CD4-positive, alpha-beta T cell treated with Interleukin-4 for 1 hour (primary cell): ENCODE data around the gene RSPRY1.

Source experiments
- DNase-seq, 2 donors: peaks; one replicate each; pipeline ENCODE4 v3.0.0-alpha.2; 2020 to 2022

RSPRY1 gene

DNA sequence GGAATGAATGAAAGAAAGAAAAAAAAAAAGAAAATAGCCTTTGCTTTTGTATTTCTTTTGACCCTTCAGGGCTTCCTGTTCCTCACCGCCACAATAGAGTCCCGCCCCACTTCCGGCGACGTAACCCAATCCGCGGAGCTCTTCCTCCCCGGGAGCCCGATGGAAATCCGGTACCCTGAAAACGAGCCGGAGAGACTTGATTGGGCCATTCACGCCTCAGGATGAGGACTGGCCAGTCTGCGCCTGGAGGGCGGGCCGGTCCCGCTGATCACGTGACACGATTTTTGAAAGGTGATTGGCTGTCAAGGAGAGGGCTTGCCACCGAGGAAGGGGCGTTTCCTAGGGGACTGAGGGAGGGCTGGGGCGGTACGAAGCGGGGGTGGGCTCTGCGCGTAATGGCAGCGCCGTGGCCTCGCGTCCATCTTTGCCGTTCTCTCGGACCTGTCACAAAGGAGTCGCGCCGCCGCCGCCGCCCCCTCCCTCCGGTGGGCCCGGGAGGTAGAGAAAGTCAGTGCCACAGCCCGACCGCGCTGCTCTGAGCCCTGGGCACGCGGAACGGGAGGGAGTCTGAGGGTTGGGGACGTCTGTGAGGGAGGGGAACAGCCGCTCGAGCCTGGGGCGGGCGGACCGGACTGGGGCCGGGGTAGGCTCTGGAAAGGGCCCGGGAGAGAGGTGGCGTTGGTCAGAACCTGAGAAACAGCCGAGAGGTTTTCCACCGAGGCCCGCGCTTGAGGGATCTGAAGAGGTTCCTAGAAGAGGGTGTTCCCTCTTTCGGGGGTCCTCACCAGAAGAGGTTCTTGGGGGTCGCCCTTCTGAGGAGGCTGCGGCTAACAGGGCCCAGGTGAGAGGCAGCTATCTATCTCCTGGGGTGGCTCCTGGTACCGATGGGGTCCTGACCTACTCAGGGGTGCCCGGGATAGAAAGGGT, at the start of gene RSPRY1, which contains the start of gene PSME3IP1:
Gene RSPRY1 (plus strand): TSS at position 385 of the 927 bp plus-strand sequence. CDS start 18,330 bp downstream, outside the sequence.
Gene PSME3IP1 (minus strand): TSS at position 95 of the 927 bp plus-strand sequence. CDS start 12,185 bp downstream, outside the sequence.
- peak; percentile 100 for DNase-seq

DNA sequence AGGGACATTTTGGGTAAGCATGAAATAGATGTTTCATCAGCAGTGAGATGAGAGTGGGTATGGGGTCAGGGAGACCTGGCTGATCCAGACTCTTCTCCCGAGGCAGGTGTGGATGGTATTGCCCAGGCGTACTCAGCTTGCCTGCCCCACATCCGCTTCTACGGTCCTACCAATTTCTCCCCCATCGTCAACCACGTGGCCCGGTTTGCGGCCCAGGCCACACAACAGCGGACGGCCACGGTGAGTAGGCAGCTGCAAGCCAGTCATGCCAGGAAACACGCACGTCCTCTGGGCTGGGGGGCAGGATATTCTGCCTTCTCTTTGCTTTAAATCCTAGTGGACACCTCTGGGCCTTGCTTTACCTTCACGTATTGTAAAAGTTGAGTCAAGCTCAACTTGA, 49.1 kb upstream of the RSPRY1 start:
- DNase-seq: no peak

DNA sequence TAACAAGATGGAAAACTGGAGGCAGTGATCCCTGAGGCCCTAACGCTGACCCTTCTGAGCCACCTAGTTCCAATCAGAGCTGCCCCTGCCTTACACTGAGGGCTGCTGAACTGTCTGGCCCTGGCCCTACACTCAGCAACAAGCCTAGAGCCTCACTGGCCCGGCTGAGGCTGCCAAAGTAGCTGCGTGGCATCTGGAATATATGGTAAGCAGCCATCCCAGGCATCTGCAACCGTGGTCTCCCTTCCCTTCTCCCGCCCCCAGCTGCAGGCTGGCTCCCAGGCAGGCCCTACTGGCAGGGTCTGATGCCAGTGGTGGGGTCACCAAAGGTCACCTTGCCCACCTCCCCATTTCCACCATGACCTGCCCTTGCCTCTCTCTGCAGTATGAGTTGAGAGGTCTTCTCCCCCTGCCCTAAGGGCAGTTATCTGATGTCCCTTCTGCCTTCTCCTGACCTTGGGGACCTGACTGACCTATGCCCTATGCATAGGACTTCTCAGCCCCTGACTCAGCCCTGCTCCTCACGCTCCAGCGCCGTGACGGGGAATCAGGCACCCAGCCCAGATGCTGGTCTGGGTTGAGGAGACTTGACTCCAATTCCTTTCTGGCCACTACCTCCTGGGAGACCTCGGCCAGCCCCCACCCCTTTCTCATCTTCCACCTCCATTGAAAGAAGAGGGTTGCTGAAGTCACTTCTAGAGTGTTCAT, 48.4 kb upstream of the RSPRY1 start:
- no peak for DNase-seq

DNA sequence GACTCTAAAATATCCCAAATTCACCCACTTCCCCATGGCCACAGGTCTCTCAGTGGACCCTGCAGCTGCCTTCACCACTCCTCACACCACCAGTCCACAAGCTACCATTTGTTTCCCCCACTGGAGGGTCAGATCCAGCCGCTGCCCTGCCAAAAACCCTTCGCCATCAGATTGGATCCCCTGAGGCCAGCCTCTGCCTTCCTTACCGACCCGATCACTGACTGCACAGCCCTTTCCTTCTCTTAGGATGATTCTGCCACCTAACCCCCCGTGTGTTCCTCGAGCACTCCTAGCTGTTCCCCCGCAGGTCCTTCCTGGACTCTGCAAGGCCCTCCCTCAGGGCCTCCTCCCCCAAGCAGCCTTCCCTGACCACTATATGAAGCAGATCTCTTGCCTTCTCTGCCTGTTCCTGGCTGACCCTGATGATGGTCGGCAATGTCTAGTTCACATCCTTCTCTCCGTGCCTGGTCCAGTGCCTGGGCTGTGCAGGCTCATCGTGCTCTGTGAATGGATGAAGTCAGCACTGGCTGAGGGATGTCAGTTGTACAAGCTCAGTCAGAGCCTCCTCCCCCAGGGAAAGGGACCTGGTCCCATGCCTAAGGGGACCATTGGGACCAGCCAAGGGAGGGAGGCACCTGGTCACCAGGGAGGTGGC, 47.7 kb upstream of the RSPRY1 start:
- DNase-seq: no peak

DNA sequence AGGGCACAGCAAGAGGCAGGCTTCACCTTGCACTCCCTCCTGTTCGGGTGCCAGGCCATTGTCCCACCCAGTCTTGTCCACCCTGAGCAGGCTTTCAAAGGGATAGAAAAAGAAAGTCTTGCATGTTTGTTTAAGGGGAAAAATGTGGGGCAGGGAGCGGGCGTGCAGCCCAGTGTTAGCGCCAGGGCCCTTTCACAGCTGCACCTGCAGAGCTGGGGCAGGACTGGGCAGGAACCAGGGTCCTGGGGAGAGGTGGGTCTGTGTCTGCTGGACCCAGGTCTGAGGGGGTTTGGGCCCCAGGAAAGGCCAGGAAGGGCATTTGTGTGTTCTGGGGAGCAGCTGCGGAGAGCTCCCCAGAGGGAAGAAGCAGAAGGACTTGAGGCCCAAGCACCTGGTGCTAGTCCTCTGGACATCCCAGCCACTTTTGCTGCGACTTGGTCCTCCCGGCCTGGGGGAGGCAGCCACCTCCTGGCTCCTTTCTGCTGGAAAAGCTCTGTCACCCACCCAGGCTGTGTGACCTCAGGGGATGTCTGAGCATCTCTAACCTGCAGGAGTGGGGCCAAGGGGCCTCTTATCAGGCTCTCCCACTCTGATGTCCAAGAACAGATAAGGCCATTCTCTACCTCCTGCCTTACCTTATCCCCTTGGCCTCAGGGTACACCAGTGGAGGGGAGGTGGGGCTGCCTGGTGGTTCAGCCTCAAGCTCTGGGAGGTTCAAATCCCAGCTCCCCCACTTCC, 45.0 kb upstream of the RSPRY1 start:
- DNase-seq: no peak

DNA sequence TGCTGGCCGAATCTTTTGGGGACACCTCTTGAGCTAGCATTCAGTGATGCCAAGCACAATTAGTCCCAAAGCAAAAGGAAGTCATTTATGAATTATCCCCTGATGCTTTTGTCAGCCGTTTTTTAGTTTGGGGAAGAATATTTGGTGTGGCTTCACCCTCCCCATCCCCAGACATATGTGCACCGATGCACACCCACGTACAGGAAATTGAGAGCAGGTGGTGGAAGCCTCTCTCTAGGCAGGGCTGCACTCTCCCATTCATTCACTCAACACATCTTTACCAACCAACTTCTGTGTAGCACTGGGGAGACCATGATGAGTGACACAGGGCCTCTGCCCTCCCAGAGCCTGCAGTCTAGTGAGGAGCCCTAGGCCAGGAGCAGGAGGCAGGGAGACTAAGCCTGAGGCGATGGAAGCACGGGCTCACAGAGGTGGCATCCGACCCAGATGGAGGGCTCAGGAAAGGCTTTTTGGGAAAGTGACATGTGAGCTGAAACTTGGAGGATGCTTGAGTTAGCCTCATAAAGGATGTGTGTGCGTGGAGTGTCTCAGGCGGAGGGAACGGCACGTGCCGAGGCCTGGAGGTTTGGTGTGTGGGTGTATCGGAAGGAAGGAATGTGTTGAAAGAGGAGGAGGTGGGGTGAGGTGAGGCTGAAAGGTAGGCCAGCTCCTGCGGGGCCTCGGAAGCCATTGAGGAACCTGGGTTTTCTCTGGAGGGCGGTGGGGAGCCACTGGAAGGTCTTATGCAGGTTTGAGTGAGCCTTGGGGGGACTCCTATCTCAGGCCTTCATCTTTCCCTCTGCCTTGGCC, 44.1 kb upstream of the RSPRY1 start:
- peak; percentile 16 to 36 for DNase-seq

DNA sequence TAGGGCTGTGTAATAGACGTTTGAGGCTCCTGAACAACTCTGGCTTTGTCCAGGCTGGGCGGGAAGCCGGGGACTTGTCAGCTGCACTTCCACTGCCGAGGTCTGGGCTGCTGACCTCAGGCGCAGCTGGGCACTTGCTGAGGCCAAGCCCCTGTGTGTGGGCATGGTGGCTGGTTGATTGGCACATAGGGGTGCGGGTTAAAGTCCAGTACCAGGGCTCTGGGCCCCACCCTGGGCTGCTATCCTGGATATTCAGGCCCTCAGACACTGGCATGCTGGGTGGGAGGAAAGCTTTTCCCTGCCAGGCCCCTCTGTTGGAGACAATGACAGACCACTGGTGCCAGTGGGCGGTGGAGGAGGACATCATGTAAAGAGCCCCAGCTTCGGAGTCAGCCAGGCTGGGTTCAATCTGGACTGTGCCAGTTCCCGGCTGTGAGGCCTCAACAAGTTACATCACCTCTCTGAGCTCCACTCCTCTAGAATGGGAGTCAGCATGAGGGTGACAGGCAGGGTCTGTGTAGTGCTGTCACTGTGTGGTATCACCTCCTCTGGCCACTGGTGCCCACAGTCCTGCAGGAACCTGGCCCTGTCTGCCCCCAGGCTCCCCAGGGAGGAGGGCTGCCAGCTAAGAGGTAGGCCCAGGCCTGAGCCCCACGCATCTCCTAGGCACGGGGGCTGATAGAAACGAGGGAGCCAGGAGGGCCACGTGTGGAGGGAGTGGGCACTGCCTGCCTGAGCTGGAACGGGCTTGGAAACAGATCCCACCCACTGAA, 42.8 kb upstream of the RSPRY1 start:
- DNase-seq: no peak

DNA sequence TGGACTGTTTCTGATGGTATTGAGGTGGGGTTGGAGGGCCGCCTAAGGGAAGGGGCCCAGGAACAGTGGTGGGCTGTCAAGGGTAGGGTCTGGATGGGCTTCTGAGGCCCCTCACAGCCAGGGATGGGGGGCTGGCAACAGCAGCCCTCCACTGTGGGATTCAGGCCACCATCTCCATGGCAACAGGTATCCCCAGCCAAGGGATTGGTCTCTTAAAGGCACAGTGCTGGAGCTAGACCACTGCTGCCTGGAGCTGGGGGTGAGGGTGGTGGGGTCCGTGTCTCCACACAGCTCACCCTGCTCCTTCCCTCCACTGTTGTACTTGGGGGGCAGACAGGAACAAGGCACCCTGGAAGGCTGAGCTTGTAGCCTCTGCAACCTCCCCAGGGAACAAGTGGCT, 42.1 kb upstream of the RSPRY1 start:
- no peak for DNase-seq

DNA sequence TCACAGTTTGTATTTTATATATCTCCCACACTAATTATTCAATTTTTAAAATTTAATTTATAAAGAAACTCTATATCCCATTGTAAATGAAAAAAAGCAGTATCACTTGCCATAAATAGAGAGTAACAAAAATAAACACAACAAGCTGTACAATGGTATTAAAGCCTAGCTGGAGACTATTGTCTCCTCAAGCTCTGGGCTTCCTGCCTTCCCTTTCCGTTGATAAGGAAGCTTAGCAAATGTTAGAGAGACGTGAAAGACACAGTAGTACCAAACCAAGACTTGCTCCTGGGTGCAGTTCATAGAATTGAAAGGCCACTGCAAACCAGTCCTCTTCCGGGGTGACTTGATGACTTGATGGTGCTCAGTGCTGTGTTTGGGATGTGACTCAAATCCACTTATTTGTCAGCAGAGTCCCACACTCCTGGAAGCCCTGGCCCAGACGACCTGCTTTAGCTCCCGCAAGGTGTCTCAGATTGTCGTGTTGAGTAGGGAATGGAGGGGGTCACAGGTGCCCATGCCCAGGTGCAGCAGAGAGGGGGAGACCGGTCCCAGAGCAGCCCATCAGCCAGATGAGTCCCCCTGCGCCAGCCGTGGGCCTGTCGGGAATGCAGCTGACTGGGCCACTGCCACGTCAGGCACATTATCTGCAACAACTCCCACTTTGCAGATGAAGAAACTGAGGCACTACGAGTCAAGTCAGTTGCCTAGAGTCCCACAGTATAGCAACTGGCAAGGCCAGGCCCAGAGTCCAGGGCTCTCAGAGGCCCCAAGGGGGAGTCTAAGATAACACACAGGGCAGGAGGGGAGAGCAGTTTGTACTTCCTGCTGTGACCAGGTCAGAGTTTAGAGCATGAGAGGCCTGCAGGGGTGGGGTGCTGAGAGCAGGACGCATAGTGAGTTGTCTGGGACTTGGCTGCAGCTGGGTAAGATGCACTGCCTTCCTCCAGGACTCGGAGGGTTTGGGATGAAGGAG, 40.8 kb upstream of the RSPRY1 start:
- no peak for DNase-seq

DNA sequence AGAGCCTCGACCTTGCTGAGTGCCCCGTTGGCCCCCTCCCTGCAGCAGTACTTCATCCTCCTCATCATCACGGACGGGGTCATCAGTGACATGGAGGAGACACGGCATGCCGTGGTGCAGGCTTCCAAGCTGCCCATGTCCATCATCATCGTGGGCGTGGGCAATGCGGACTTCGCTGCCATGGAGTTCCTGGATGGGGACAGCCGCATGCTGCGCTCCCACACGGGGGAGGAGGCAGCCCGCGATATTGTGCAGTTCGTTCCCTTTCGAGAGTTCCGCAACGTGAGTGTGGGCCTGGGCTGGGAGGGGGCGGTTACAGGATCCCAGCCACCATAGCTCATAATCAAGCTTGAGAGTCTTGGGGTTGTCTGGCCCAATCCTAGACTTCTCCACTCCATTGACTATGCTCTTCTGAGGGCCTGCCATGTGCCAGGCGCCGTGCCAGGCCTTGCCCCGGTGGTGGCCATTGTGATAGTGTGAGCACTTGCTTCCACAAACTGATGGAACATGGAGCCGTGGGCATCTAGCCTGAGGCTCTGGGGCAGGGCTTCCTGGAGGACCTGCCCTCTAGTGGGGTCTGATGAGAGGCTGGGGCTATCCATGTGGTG, 40.0 kb upstream of the RSPRY1 start:
- DNase-seq: no peak

DNA sequence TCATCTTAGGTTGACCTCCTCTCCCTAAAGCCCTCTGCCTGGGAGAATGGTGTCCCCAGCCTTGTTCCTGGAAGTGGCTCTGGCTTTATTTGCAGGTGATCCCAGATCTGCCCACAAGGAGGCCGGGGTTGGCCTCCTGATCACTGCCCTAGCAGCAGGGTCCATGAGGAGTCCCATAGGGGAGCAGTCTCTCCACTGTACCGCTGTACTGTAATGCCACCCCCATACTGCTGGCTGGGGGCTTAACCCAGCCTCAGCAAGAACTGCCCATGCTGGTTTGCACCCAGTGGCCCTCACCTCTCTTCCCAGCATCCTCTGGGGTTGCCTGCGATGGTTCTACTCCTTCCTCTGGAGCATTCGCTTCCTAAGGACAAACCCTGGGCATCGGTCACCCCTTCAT, 39.4 kb upstream of the RSPRY1 start:
- DNase-seq: no peak

DNA sequence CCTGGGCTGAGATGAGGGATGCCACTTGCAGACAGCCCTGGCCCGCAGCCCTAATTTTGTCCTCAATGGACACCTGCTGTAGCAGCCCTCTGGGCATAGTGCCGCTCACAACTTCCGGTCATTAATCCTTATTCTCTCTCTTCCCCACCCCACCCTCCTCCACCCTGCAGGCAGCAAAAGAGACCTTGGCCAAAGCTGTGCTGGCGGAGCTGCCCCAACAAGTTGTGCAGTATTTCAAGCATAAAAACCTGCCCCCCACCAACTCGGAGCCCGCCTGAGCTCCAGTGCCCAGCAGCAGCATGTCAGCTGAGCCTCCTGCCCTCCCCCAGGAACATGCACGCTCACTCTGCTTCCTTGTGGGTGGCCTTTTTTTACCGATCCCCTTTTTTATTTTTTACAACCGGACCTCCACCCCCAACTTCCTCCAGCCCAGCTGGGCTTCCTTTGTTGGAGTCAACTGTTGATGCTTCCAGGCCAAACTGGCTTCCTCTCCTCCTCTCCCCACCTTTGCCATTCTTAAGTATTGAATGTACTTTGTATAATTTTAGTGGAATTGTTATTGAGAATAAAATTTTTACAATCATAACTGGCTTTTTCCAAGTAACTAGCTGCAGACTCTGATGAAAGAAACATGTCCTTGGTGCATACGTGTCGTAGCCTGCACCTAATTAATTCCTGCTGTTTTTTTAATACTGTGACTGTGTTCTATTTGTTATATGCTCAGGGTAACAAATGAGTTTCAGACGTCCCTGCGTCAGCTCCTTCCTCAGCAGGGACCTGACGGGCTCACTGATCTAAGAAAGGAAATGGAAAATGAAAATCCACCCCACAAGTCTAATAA, 38.5 kb upstream of the RSPRY1 start:
- no peak for DNase-seq

DNA sequence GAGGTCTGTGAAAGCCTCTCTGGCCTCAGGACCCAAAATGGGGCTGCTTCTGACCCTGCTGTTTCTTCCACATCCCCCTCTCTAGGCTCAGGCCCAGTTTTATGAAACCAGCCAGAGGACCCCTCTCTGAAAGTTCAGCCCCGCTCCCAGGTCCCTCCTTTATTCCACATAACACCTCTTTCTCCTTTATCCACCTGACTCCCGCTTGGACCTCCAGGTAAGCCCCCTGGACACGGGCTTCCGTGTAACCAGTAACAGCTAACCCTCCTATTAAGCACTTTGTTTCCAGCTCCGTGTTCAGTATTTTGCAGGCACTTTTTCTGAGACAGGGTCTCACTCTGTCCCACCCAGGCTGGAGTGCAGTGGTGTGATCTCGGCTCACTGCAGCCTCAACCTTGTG, 37.6 kb upstream of the RSPRY1 start:
- DNase-seq: no peak

DNA sequence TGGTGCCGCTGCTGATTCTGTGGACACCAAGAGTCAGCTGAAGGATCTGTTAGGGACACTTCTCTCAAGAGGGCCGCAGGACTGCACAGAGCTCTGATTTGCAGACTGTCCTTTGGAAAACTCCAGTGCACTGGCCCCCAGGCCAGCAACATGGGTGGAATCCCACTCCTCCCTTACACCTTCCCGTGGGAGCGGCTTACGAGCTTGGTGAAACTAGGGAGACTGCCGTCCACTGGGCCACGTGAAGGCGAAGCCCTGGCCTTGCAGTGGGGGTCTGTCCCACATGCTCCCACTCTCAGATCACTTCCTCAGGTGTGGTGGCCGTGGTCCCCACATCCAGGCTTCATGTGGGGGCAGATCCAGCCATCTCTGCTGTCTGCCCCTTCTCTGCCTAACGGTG, 36.7 kb upstream of the RSPRY1 start:
- DNase-seq: no peak

DNA sequence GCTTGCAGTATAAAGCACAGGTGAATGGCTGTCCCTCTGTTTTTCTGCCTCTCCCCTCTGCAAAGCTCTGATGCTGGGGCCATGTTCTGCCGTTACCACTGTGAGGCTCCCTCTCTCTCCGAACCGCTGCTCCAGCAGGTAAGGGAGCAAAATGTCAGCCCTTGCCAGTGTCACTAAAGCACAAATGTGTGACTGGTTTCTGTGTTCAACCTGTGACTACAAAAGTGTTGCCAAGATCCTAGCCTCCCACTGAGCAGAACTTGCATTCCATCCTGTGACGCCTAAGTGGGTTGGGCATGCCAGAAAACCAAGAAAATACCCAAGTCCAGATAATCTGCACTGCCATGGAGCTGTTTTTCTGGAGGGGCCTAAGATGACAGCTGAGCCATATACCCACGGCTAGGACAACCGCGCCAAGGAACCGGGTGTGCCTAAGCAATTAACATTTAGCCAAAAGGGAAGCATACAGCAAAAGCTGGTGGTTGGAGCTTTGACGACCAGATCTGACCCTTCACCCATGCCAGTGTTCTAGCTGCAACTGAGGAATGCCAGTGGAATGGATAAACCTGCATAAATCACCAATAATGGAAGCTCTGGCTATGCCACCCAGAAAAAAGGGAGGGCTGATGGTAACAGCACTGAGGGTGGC, 35.3 kb upstream of the RSPRY1 start:
- no peak for DNase-seq

DNA sequence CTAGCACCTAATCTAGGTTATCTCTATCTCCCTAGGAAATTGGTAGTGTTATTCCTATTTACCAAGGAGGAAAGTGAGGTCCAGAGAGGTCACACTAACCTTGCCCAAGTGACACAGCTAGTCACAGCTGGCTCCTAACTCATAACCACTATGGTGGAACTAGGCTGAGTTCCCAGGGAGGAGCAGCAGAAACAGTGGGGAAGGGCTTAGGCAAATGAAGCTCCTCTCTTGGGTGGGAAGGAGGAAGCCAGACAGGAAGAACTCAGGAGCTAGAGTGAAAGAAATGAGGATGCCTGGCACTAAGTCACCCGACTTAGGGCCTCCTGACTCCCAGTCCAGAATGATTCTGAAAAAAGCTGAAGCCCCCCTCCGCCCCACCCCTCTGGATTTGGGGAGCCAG, 34.8 kb upstream of the RSPRY1 start:
- no peak for DNase-seq
